HepG2 (cell line): Measurements from ENCODE around the gene SAMSN1. TPM values are rescaled to one million over a fixed set of nuclear protein-coding genes. Genes with fewer than 3 reads are reported as not detected.
"Not testable (repeated sequence)": the region's sequence is repeated elsewhere in the genome, so short reads cannot be mapped to it uniquely, and the experiment has no call there.

Experiments used
- ATAC-seq: fragments of 200-7000 bp; cut with Tn5 transposase; 3 replicates; pipeline ENCODE4 v1.9.1; 2020; ENCODE audit warnings: mild to moderate bottlenecking, moderate library complexity
- BruUV-seq: library from RNA; stranded (reverse); fragments of 400-500 nt; replicated peaks from 2 replicates; lab custom pipeline; 2021; lab: Mats Ljungman, UMichigan
- CTCF ChIA-PET: fragments of 300-600 bp; formaldehyde crosslinking; extraction: SDS; loops from one replicate; lab custom pipeline; 2021; ENCODE audit warnings: low total read pairs, inconsistent platforms, low intra/inter-chr PET ratio; lab: Yijun Ruan, JAX
- POLR2A ChIA-PET: fragments of 350-600 bp; sonication (Branson Sonifier 250); formaldehyde crosslinking; loops from one replicate; lab custom pipeline; 2020; ENCODE audit warnings: antibody characterized with exemption, inconsistent platforms; lab: Yijun Ruan, JAX
- DNase-seq: peaks from one replicate; pipeline ENCODE4 v3.0.0-alpha.2; 2015; ENCODE audit warnings: low spot score
- FAIRE-seq: peaks from 3 replicates; lab custom pipeline; 2011; peaks lifted over from hg19 to GRCh38; lab: Jason Lieb, UNC
- H2AFZ ChIP-seq: one replicate; pipeline ENCODE4 v1.6.1; 2011; ENCODE audit warnings: low read length, inconsistent platforms
- H3K27ac ChIP-seq: fragments of 300-600 bp; 3 replicates; pipeline ENCODE4 v1.8.0; 2011; ENCODE audit warnings: mixed run types, mild to moderate bottlenecking, mixed read lengths, low read length, inconsistent platforms; ENCODE audit not compliant: insufficient read depth; ENCODE audit errors: extremely low read length
- H3K27me3 ChIP-seq, 2 experiments: fragments of 200-600 bp in 1 of 2; 2 replicates in 1 of 2; 3 replicates in 1 of 2; pipeline versions ENCODE4 v1.6.0 to v1.8.0; 2011; ENCODE audit warnings: low read length in 2 of 2, mild to moderate bottlenecking in 2 of 2, moderate library complexity in 2 of 2, inconsistent platforms in 1 of 2; ENCODE audit not compliant: insufficient read depth in 2 of 2, control insufficient read depth in 1 of 2
- H3K36me3 ChIP-seq, 2 experiments: fragments of 200-600 bp in 1 of 2; replicated peaks in 1 of 2; 2 replicates in 1 of 2; 3 replicates in 1 of 2; pipeline versions ENCODE4 v1.5.1 to v1.8.0; 2011; ENCODE audit warnings: low read length in 2 of 2, inconsistent platforms in 1 of 2; ENCODE audit not compliant: insufficient read depth in 2 of 2, control insufficient read depth in 1 of 2
- H3K4me1 ChIP-seq: 2 replicates; pipeline ENCODE4 v1.5.1; 2012; ENCODE audit warnings: low read length, inconsistent platforms; ENCODE audit not compliant: insufficient read depth
- H3K4me2 ChIP-seq: 2 replicates; pipeline ENCODE4 v1.6.0; 2011; ENCODE audit warnings: low read depth, low read length, inconsistent platforms
- H3K4me3 ChIP-seq, 3 experiments: fragments of 200-600 bp in 1 of 3; sonication (generic), shearing (Covaris generic) in 1 of 3; replicated peaks in 1 of 3; 2 replicates each; pipeline ENCODE4 v1.5.1; 2011 to 2016; ENCODE audit warnings: low read length in 3 of 3, inconsistent platforms in 2 of 3, low read depth in 2 of 3, mild to moderate bottlenecking in 2 of 3, control low read depth in 1 of 3, mixed read lengths in 1 of 3; ENCODE audit not compliant: insufficient read depth in 1 of 3
- H3K79me2 ChIP-seq: one replicate; pipeline ENCODE4 v1.6.1; 2011; ENCODE audit warnings: low read length, inconsistent platforms; ENCODE audit not compliant: insufficient read depth
- H3K9ac ChIP-seq: 2 replicates; pipeline ENCODE4 v1.6.0; 2011; ENCODE audit warnings: mild to moderate bottlenecking, low read depth, low read length, inconsistent platforms; ENCODE audit not compliant: insufficient read depth
- H3K9me3 ChIP-seq: 2 replicates; pipeline ENCODE4 v1.5.1; 2012; ENCODE audit warnings: mild to moderate bottlenecking, low read length
- H4K20me1 ChIP-seq: 2 replicates; pipeline ENCODE4 v1.6.0; 2011; ENCODE audit warnings: inconsistent platforms, mild to moderate bottlenecking, low read length, moderate library complexity; ENCODE audit not compliant: insufficient read depth
- BRD4 ChIP-seq: sonication (generic); formaldehyde crosslinking; IDR thresholded peaks from 2 replicates; pipeline ENCODE4 v1.4.0; 2020; ENCODE audit warnings: missing genetic modification reagents
- KMT2B ChIP-seq: IDR thresholded peaks from 2 replicates; pipeline ENCODE4 v1.6.1; 2016; ENCODE audit warnings: missing genetic modification reagents, missing compliant biosample characterization
- MAZ ChIP-seq, 2 experiments: sonication (generic) in 1 of 2; formaldehyde crosslinking in 1 of 2; IDR thresholded peaks; 2 replicates each; pipeline versions ENCODE4 v1.5.0 to v1.6.1; 2012 to 2020; ENCODE audit warnings: low read depth in 2 of 2, mild to moderate bottlenecking in 2 of 2, borderline replicate concordance in 1 of 2, improper control_type of control experiment in 1 of 2, low read length in 1 of 2, missing genetic modification reagents in 1 of 2, moderate library complexity in 1 of 2
- MED1 ChIP-seq: sonication (generic); formaldehyde crosslinking; IDR thresholded peaks from 2 replicates; pipeline ENCODE4 v1.4.0; 2020; ENCODE audit warnings: missing genetic modification reagents
- NAIF1 ChIP-seq: sonication (generic); formaldehyde crosslinking; IDR thresholded peaks from 2 replicates; pipeline ENCODE4 v1.5.0; 2020; ENCODE audit warnings: mild to moderate bottlenecking, missing genetic modification reagents, borderline replicate concordance
- NFKB2 ChIP-seq: sonication (generic); formaldehyde crosslinking; IDR thresholded peaks from 2 replicates; pipeline ENCODE4 v1.4.0; 2020; ENCODE audit warnings: missing genetic modification reagents, borderline replicate concordance
- SALL2 ChIP-seq: sonication (generic); formaldehyde crosslinking; IDR thresholded peaks from 2 replicates; pipeline ENCODE4 v1.8.1; 2023; ENCODE audit warnings: mild to moderate bottlenecking, missing genetic modification reagents, inconsistent platforms
- SCMH1 ChIP-seq: sonication (generic); formaldehyde crosslinking; IDR thresholded peaks from 2 replicates; pipeline ENCODE4 v1.9.0; 2021; ENCODE audit warnings: missing genetic modification reagents, mild to moderate bottlenecking, borderline replicate concordance
- TMF1 ChIP-seq: sonication (generic); formaldehyde crosslinking; IDR thresholded peaks from 2 replicates; pipeline ENCODE4 v1.8.1; 2022; ENCODE audit warnings: low read depth, missing genetic modification reagents
- ZBTB1 ChIP-seq: sonication (generic); formaldehyde crosslinking; IDR thresholded peaks from 2 replicates; pipeline ENCODE4 v1.4.0; 2020; ENCODE audit warnings: missing genetic modification reagents, borderline replicate concordance
- ZFAT ChIP-seq: sonication (generic); formaldehyde crosslinking; conservative IDR thresholded peaks from 2 replicates; pipeline ENCODE4 v1.8.1; 2023; ENCODE audit warnings: missing genetic modification reagents, inconsistent platforms
- WGBS: methylation state at CpG from one replicate; pipeline ENCODE4 v1.1.6; 2017; ENCODE audit warnings: low lambda C conversion rate; 5-methylcytosine and 5-hydroxymethylcytosine counted together
- in situ Hi-C: cut with HindIII; loops from 2 replicates; pipeline ENCODE4 v1.10.0; 2017; ENCODE audit warnings: low pct_unique_long_range_greater_than_20kb; ENCODE audit not compliant: extremely low pct_ligation_motif_present
- intact Hi-C: fragments of 100-400 bp; cut with micrococcal nuclease; formaldehyde crosslinking; loops from one replicate; pipeline ENCODE4 v1.10.0; 2022; ENCODE audit not compliant: unreplicated experiment
- polyA plus RNA-seq, 8 experiments: library from polyadenylated mRNA; depleted of rRNA in 3 of 8; stranded (reverse) in 7 of 8; unstranded in 1 of 8; fragments of >200 nt; fragmentation: Illumina TruSeq in 4 of 8; extraction: Trizol in 4 of 8; gene quantifications; 2 replicates each; pipeline versions ENCODE4 v1.2.1 to v1.2.3, GENCODE V29; 2011 to 2016; ENCODE audit warnings: low read depth in 4 of 8, missing spikeins in 1 of 8, mixed read lengths in 1 of 8; ENCODE audit not compliant: insufficient read depth in 1 of 8
- total RNA-seq, 5 experiments: library from RNA; depleted of rRNA; stranded (reverse); fragments of >200 nt; fragmentation: Illumina TruSeq; extraction: Trizol; gene quantifications; 2 replicates each; pipeline ENCODE4 v1.2.3, GENCODE V29; 2016; ENCODE audit warnings: low read depth in 1 of 5

Gene SAMSN1
- total and polyA plus RNA-seq, 2 of the 13 experiments (the other 11 are each of a cell fraction or from before 2014, with no cell fraction given) = 0.09 TPM; not detected in 1

- TF ChIP-seq BRD4 (no peak), NFKB2 (CRISPR knock-in tag) (no peak), ZBTB1 (CRISPR knock-in tag) (no peak), MED1 (no peak), MAZ (IDR thresholded peaks at IDR 0.05; ENCODE audit: borderline replicate concordance, low read depth, low read length) (no peak), MAZ (CRISPR knock-in tag; IDR thresholded peaks at IDR 0.05; ENCODE audit: low read depth) (no peak), TMF1 (CRISPR knock-in tag) (no peak)
Observed at GRCh38 chr21:14547834-14548513, 1.9 kb upstream of the SAMSN1 start (continued).

GRCh38 chr21:14546719-14547118 lies 604 bp upstream of the SAMSN1 start:
- H3K27ac ChIP-seq, intact Hi-C loops, H3K4me2 ChIP-seq, H3K79me2 ChIP-seq, H4K20me1 ChIP-seq, H2AFZ ChIP-seq, H3K9ac ChIP-seq, FAIRE-seq, CTCF ChIA-PET, H3K27me3 ChIP-seq, DNase-seq, H3K9me3 ChIP-seq, POLR2A ChIA-PET, H3K4me1 ChIP-seq, H3K36me3 ChIP-seq, H3K4me3 ChIP-seq, in situ Hi-C loops, BruUV-seq, ATAC-seq: not testable (repeated sequence)
- WGBS = 6% methylated on average over 7 of the region's 7 CpGs

- FAIRE-seq = no peak
- TF ChIP-seq SCMH1 (CRISPR knock-in tag) (no peak), ZFAT (no peak), KMT2B (CRISPR knock-in tag) (no peak), NAIF1 (CRISPR knock-in tag) (no peak), SALL2 (CRISPR knock-in tag) (no peak)
- Histone ChIP-seq H3K9me3 (no peaks in the 10 kb centered on the region), H3K4me3 (no peak overlapping the region), H3K27ac (no peak overlapping the region), H3K79me2 (no peaks in the 10 kb centered on the region), H3K36me3 (no peaks in the 10 kb centered on the region), H3K4me2 (no peak overlapping the region), H3K4me1 (no peaks in the 10 kb centered on the region), H2AFZ (no peak overlapping the region), H4K20me1 (no peaks in the 10 kb centered on the region), H3K9ac (no peak overlapping the region), H3K27me3 (no peaks in the 10 kb centered on the region)
- BruUV-seq = no TSS peak
- no peak for DNase-seq
- WGBS = 3% methylated on average over 5 of the region's 5 CpGs
- intact Hi-C loops (no loop called here), in situ Hi-C loops (no loop called here)
- POLR2A ChIA-PET = no interaction called here
- no peak for ATAC-seq
- CTCF ChIA-PET = no interaction called here
Observed at GRCh38 chr21:14543983-14544382, 2.1 kb downstream of the SAMSN1 start.
